Fibroblast of skin of left quadriceps (primary cell): ENCODE data around the gene C1QTNF8.

Experiments used
- DNase-seq, 2 experiments: peaks; one replicate each; pipeline ENCODE4 v3.0.0-alpha.2; 2013; ENCODE audit warnings: low read depth in 2 of 2

Gene C1QTNF8

DNA sequence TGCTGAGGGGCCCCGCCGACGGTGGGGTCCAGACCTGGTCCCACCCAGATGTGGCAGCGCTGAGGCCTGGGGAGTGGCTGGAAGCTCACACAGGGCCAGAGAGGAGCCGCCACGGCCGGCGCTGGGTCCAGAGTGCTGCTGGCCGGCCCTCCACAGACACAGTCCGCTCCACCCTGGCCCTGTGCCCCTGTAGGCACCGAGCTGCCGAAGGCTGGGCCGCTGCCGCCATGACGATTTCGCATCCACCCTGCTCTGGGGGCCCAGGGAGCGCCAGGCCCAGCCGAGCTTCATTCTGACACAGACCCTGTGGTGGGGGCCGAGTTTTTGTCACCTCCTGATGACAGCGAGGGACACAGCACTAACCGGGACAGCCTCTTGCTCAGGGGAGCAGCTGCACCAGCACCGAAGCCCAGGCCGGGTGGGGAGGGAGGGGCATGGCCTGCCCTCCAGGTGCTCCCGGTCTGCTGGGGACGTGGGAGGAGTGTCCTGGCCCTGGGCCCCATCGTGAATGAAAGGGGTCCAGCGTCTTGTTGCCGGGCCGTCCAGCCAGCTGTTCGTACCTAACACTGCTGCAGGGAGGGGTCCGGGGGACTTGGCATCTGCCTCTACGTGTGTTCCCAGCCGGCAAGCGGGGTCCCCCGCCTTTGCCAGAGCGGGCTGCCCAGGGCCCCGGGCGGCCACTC is 50.6 kb downstream of the C1QTNF8 start:
- DNase-seq, result no peak

DNA sequence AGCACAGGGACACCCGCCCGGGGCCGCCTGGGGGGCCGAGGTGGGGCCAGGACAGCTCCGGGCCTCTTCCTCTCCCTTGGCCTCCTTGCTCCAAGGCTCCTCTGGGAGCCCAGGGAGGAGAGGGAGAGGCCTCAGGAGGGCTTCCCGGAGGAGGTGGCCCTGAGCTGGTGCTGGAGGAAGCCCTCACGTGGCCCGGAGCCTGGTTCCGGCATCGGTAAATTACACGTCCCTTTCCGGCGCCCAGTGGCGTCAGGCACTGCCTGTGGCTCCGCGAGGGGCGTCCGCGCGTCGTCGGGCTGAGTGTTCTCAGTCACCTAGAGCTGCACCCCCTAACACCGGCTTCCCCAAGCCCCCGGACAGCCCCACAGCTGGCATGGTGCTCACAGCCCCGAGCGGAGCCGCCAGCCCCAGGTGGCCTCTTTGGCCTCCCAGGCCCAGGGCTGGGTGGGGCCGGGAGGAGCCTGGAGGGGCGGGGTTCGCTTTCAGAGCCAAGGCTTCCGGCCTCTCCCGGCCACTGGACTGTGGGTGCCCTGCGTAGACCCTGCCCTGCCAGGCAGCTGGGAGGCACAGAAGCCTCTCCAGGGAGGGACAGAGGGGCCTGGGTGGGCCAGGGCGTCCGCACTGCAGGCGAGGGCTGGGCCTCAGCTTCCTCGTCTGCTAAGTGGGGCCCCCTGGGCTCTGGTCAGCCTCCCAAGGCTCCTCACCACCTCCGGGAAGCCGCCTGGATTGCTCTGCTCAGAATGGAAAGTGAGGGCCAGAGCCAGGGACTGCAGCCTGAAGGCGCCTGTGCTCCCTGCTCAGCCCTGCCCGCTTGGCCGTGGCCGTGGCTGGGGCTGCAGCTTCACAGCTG is 51.4 kb downstream of the C1QTNF8 start:
- DNase-seq, result no peak

GRCh38 chr16:1043881-1044451 is 52.1 kb downstream of the C1QTNF8 start:
- no peak for DNase-seq

DNA sequence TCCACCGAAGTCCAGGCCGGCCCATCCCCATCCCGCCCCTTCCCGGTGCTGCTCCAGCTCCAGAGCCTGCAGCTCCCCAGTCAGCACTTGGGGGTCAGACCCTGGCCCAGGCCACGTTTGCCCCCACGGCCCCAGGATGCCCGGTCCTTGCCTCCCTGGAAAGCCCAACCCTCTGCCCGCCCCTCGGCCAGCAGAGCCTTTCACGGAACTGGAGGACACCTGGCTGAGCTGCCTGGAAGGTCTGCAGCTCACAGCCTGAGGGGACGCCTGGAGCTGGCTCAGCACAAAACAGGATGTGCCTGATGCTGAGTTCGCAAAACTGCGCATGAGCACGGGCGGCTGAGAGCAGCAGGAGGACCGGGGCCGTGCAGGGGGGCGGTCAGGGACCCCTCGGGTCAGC is 53.2 kb downstream of the C1QTNF8 start:
- DNase-seq, result no peak

- DNase-seq, result no peak
Measured at GRCh38 chr16:1042049-1042744, 53.8 kb downstream of the C1QTNF8 start.

DNA sequence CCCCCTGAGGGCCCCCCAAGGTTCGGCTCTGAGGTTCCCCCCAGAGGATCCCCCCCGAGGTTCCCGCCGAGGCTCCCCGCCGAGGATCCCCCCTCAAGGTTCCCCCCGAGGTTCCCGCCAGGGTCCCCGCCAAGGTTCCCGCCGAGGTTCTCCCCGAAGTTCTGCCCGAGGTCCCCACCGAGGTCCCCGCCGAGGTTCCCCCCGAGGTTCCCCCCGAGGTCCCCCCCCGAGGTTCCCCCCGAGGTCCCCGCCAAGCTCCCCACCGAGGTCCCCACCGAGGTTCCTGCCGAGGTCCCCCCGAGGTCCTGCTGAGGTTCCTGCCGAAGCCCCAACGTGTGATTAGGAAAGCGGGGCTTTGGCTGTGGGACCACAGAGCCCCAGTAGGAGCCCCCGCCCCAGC is 55.7 kb downstream of the C1QTNF8 start:
- no peak for DNase-seq

DNA sequence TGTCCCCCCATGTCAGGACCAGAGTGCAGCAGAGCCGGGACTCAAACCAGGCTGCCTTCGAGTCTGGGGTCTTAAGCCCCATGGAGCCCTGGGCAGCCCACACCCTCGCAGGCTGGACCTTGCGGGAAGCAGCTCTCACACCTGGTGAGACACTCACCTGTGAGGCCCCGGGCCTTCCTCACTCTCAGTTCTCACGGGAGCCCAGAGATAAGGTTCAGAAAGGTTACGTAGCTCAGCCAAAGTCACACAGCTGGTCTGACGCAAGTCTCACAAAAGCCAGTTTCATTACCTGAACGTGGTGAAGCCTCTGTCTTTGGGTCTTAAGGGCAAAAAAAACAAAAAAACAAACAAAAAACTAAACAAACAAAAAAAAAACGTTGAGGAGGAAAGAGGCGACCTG is 56.3 kb downstream of the C1QTNF8 start:
- DNase-seq, result no peak

GRCh38 chr16:1038932-1039331 is 57.1 kb downstream of the C1QTNF8 start:
- DNase-seq, result no peak
